ENCODE data around the gene CXCL8. TPM values are rescaled to one million over a fixed set of nuclear protein-coding genes. Genes with fewer than 3 reads are reported as not detected.

CXCL8 gene
- total RNA-seq, 1 donor from 2014 or later: not detected

DNA sequence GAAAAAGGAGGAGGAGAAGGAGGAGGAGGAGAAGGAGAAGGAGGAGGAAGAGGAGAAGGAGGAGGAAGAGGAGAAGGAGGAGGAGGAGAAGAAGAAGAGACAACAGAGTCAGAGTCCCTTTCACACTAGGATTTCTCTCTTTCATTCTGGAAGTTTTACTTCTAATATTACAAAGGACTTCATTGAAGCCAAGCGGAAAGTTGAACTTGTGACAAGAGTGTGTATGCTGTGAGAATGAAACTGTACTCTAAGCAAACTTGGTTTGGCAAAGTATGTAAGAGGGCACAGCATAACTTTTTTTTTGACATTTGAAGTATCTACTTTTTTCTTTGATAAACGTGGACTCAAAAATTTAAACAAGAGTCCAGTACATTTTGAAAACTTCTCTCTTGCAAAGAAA lies 48.0 kb downstream of the CXCL8 start:
- Histone ChIP-seq H3K79me2 (ENCODE audit: low read depth) (no peaks in the 10 kb centered on the region), H3K9me3 (ENCODE audit: low read depth) (no peaks in the 10 kb centered on the region), H3K4me3 (no peak overlapping the region), H3K36me3 (no peaks in the 10 kb centered on the region), H3K27me3 (no peaks in the 10 kb centered on the region), H2AFZ (replicated peaks) (no peak overlapping the region), H3K27ac (no peak overlapping the region), H3F3A (ENCODE audit: low read depth) (no peaks in the 10 kb centered on the region), H3K4me2 (no peak overlapping the region), H4K20me1 (ENCODE audit: low read depth) (no peaks in the 10 kb centered on the region), H3K4me1 (no peaks in the 10 kb centered on the region), H3K9ac (no peak overlapping the region)
- no peak for DNase-seq (ENCODE audit: low spot score)
- TF ChIP-seq, protein P1, sequence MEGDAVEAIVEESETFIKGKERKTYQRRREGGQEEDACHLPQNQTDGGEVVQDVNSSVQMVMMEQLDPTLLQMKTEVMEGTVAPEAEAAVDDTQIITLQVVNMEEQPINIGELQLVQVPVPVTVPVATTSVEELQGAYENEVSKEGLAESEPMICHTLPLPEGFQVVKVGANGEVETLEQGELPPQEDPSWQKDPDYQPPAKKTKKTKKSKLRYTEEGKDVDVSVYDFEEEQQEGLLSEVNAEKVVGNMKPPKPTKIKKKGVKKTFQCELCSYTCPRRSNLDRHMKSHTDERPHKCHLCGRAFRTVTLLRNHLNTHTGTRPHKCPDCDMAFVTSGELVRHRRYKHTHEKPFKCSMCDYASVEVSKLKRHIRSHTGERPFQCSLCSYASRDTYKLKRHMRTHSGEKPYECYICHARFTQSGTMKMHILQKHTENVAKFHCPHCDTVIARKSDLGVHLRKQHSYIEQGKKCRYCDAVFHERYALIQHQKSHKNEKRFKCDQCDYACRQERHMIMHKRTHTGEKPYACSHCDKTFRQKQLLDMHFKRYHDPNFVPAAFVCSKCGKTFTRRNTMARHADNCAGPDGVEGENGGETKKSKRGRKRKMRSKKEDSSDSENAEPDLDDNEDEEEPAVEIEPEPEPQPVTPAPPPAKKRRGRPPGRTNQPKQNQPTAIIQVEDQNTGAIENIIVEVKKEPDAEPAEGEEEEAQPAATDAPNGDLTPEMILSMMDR (IDR thresholded peaks at IDR 0.05): no peak
- TF ChIP-seq EZH2 (IDR thresholded peaks at IDR 0.05): no peak
- TF ChIP-seq EZH2phosphoT487 (IDR thresholded peaks at IDR 0.05): no peak
- no peak overlapping the region for H3K4me3 Mint-ChIP-seq
- no peak overlapping the region for H3K27ac Mint-ChIP-seq
- H3K9me3 Mint-ChIP-seq: no peaks in the 10 kb centered on the region
- no peaks in the 10 kb centered on the region for H3K36me3 Mint-ChIP-seq
- no peaks in the 10 kb centered on the region for H3K4me1 Mint-ChIP-seq
- H3K27me3 Mint-ChIP-seq (ENCODE audit: insufficient read depth, low read depth): no peaks in the 10 kb centered on the region

Other genes with a start within 250 kb of the CXCL8 start
- not detected in 2 replicates for gene RASSF6, start 120.1 kb upstream of the CXCL8 start, total RNA-seq (ENCODE audit: low replicate concordance)
- 0.71 and 1.5 TPM in 2 replicates for gene CXCL6, start 96.1 kb downstream of the CXCL8 start, total RNA-seq (ENCODE audit: low replicate concordance)
- gene PF4V1, start 112.7 kb downstream of the CXCL8 start, total RNA-seq (ENCODE audit: low replicate concordance): not detected in 2 replicates
- not detected in 2 replicates for gene CXCL1, start 128.8 kb downstream of the CXCL8 start, total RNA-seq (ENCODE audit: low replicate concordance)
- not detected in 2 replicates for gene PF4, start 241.5 kb downstream of the CXCL8 start, total RNA-seq (ENCODE audit: low replicate concordance)
- not detected in 2 replicates for gene PPBP, start 247.6 kb downstream of the CXCL8 start, total RNA-seq (ENCODE audit: low replicate concordance)

Data from neural progenitor cell (in vitro differentiated cells).